HG03280 (cell line): ENCODE measurements around the gene F13B.
"Not testable (repeated sequence)": the region's sequence is repeated elsewhere in the genome, so short reads cannot be mapped to it uniquely, and the experiment has no call there.

ENCODE experiments used
- ATAC-seq: cut with Tn5 transposase; IDR thresholded peaks from one replicate; pipeline ENCODE4 v1.9.1; 2021; ENCODE audit warnings: mild to moderate bottlenecking, moderate library complexity; ENCODE audit not compliant: unreplicated experiment

F13B gene, protein sequence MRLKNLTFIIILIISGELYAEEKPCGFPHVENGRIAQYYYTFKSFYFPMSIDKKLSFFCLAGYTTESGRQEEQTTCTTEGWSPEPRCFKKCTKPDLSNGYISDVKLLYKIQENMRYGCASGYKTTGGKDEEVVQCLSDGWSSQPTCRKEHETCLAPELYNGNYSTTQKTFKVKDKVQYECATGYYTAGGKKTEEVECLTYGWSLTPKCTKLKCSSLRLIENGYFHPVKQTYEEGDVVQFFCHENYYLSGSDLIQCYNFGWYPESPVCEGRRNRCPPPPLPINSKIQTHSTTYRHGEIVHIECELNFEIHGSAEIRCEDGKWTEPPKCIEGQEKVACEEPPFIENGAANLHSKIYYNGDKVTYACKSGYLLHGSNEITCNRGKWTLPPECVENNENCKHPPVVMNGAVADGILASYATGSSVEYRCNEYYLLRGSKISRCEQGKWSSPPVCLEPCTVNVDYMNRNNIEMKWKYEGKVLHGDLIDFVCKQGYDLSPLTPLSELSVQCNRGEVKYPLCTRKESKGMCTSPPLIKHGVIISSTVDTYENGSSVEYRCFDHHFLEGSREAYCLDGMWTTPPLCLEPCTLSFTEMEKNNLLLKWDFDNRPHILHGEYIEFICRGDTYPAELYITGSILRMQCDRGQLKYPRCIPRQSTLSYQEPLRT

GRCh38 chr1:197066719-197067456 lies at the start of gene F13B:
F13B (minus strand) TSS chr1:197067260; CDS start chr1:197067223, 37 bp downstream.
- no peak for ATAC-seq

- no peak for ATAC-seq
Measured at GRCh38 chr1:197116156-197116555, 49.1 kb upstream of the F13B start.

DNA sequence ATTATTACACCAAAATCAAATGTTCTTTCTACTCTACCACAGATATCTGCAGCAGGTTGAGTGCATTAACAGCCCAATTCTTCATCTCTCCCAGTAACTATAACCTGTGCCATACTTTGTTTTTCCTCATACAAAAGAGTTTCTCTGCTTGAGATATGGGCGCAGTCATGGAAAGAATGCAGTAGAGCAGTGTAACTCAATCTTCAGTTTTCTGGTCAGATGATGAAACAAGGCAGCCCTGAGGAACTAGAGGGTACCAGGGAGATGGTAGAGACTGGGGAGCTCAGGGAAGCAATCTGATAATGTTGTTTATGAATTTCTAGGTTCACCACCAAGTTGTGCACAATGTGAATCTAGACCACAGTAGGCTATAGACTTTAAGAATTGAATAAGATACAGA lies 39.8 kb upstream of the F13B start:
- no peak for ATAC-seq

DNA sequence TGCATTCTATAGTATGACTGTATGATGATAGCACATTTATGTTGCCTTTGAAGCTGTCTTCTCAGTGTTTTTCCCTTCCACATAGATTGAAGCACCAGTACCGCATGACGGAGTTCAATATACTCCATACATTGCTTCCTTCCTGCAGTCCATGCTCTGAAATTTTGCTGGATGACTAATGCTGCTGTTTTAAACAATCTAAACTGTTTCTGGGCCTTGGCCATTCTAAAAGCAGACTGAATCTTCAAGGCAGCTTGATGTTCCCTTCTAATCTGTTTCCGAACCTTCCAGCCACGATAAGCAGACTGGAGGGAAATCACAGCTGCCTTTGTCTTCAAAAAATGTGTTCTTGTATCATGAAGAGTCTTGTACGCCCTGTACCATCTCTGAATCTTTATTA lies 36.2 kb upstream of the F13B start:
- no peak for ATAC-seq

DNA sequence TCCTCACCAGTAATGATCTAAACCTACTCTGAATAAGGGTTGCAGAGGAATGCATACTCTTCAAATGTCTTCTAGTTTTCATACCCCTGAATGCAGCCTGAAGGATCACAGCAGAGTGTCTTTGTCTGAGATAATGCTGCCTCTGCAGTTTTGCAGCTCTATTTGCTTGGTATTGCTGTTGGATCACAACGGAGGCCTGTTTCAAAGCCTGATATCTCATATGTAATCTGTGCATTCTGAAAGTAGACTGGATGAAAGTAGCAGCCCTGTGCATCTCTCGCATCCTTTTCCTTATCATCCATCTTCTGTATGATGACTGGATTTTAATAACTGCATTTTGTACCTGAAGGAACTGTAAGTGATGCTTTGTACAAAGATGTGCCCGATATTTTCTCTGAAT lies 34.9 kb upstream of the F13B start:
- no peak for ATAC-seq

DNA sequence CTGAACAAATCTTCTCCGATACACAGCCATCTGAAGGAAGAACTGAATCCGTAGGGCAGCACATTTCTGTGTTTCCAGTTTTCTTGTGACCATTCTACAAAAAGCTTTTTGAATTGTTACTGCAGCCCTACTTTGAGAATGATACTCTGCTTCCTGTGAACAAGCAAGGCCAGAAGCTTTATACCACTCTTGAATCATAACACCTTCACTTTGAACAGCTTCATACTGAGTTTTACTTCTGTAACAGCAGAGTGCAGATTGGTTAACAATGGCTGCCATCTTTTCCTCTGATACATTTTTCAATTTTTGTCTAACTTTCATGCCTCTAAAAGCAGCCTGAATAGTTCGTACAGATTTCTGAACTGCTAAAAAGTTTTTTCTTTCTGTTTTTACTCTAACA lies 33.6 kb upstream of the F13B start:
- ATAC-seq = no peak

DNA sequence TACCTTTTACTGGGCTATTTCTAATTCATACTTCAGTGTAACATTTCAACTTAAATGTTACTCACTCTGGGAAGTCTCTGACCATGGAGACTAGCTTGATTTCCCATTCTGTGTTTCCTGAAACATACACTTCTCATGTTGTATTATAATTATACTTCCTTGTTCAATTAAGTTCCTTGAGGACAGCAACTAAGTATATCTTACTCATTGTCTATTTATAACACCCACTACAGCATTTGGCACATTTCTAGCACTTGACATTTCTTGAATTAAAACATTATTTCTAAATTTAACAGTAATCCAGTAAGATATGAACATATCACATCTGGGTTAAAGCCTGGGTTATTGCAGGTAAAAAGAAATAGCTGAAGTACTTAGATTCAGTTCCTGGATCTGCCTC lies 32.4 kb upstream of the F13B start:
- no peak for ATAC-seq

GRCh38 chr1:197096971-197097370 lies 29.9 kb upstream of the F13B start:
- ATAC-seq = not testable (repeated sequence)

DNA sequence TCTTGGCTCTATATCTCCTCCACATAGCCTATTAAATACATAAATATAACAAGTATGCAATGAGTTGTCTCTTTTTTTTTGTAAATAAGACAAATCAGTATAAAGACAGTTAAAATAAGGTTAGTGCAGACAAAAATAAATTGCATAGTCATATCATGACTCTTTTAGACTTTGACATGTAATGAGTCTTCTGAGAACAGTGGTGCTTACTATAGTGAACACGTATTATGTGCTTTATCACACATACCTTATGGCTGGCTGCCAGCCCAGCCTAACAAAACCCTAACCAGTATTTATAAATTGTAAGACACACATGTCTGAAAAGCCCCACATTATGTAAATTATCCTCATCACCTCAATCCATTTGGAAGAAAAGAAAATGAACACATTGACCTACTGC lies 29.1 kb upstream of the F13B start:
- ATAC-seq = no peak

- no peak for ATAC-seq
Measured at GRCh38 chr1:197093226-197093885, 26.3 kb upstream of the F13B start.

DNA sequence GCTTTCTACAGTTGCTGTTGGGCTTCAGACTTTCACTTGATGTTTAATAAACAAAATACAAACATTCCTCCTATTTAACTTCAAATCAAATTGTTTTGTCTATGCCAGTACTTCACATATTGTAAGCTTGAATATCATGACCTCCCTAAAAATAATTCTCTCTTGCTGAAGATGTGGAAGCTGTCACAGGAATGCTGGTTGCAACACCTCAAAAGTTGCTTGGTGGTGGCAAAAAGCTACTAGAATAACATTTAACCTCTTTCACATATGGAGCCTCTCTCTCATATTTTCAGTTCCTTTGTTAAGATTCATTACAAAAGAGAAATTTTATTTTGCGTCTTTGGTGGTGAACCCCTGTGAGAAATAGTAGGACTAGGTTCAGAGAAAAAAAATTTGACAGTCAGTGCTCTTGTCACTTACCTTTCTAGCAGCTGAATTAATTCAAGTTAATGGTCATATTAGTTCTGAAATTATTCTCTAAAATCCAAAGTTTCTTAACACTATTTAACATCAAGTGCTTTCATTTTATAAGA lies 25.5 kb upstream of the F13B start:
- ATAC-seq = no peak

- ATAC-seq = no peak
Measured at GRCh38 chr1:197083474-197083873, 16.4 kb upstream of the F13B start.

- ATAC-seq = no peak
Measured at GRCh38 chr1:197081117-197081753, 14.2 kb upstream of the F13B start.

GRCh38 chr1:197080323-197080722 lies 13.3 kb upstream of the F13B start:
- ATAC-seq = no peak

DNA sequence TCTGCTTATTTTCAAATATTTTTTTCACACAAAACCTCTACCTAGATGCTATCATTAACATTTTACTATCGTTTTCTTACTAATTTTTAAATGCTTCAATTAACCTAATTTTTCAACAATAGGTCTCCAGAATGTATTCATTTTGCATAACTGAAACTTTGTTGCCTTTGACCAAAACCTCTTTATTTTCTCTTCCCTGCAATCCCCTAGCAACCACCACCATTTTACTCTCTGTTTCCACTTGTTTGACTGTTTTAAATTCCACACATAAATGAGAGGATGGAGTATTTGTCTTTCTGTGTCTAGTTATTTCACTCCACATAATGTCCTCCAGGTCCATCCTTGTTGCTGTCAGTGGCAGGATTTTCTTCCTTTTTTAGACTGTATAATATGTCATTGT lies 9.5 kb upstream of the F13B start:
- no peak for ATAC-seq

DNA sequence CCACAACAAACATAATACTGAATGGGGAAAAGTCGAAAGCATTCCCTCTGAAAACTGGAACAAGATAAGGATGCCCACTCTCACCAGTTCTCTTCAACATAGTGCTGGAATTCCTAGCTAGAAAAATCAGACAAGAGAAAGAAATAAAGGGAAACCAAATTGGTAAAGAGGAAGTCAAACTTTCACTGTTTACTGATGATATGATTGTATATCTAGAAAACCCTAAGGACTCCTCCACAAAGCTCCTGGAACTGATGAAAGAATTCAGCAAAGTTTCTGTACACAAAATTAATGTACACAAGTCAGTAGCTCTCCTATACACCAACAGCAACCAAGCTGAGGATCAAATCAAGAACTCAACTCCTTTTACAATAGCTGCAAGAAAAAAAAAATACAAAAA lies 6.9 kb upstream of the F13B start:
- no peak for ATAC-seq

- no peak for ATAC-seq
Measured at GRCh38 chr1:197067457-197067818, 378 bp upstream of the F13B start.

GRCh38 chr1:197066277-197066676 lies 783 bp downstream of the F13B start:
- ATAC-seq = no peak

GRCh38 chr1:197065559-197065958 lies 1.5 kb downstream of the F13B start:
- no peak for ATAC-seq

- no peak for ATAC-seq
Measured at GRCh38 chr1:197063212-197063611, 3.8 kb downstream of the F13B start.

DNA sequence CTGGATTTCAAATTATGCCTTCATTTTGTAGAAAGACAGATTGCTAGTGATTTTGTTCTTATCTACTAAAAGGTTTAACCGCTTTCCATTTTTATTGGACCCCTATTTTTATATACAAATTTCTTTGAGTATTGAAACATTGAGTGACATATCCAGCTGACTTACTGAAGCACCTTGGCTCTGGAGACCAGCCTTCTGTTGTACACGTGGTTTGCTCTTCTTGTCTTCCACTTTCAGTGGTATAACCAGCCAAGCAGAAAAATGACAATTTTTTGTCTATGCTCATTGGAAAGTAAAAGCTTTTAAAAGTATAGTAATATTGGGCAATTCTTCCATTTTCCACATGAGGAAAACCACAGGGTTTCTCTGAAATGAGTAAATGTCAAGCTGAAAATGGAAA lies 4.4 kb downstream of the F13B start:
- ATAC-seq = peak; percentile 79
